NCI-H2081 (cell line): Measurements from ENCODE around the gene PCBP1.
"Not testable (repeated sequence)": the region's sequence is repeated elsewhere in the genome, so short reads cannot be mapped to it uniquely, and the experiment has no call there.

Experiments
- DNase-seq, 2 experiments: peaks; one replicate each; lab custom pipeline; 2025; lab: John Stamatoyannopoulos, UW

PCBP1 gene

DNA sequence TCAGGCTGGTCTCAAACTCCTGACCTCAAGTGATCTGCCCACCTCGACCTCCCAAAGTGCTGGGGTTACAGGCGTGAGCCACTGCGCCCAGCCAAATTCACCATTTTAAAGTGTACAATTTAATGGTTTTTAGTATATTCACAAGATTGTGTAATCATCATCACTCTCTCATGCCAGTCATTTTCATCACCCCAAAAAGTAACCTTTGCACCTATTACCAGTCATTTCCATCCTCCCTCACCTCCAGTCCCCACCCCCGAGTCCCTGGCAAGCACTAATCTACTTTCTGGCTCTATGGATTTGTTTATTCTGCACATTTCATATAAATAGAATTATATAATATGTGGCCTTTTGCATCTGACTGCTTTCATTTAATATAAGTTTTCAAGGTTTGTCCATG is 10.8 kb downstream of the PCBP1 start:
- no peak for DNase-seq

DNA sequence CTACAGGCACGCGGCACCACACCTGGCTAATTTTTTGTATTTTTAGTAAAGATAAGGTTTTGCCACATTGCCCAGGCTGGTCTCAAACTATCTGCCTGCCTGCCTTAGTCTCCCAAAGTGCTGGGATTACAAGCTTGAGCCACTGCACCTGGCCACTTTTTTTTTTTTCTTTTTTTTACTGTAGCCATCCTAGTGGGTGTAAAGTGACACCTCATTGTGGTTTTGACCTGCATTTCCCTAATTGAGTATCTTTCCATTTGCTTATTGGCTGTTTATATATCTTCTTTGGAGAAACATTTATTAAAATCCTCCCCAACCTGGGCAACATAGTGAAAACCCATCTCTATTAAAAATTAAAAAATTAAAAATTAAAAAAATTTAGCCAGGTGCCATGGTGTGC is 12.0 kb downstream of the PCBP1 start:
- no peak for DNase-seq

DNA sequence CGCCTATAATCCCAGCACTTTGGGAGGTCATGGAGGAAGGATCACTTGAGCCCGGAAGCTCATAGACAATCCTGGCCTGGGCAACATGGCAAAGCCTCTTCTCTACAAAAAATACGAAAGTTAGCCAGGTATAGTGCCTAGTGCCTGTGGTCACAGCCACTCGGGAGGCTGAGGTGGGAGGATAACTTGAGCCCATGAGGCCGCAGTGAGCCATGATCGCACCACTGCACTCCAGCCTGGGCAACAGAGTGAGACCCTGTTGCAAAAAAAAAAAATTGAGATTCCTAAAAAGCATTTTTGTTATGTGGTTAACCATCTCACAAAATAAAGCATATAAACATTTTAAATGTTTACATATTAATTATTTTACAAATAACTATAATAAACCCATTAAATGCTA is 13.9 kb downstream of the PCBP1 start:
- no peak for DNase-seq

DNA sequence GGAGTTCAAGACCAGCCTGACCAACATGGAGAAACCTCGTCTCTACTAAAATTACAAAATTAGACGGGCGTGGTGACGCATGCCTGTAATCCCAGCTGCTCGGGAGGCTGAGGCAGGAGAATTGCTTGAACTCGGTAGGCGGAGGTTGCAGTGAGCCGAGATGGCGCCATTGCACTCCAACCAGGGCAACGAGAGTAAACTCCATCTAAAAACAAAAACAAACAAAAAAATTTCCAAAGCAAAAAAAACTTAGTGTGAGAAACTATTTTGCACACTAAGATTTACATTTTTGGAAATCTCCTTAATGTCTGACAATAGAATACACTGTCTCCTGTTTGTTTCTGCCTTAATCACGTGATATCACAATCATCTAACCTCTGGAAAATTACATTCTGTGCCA is 14.4 kb downstream of the PCBP1 start:
- DNase-seq: not testable (repeated sequence)

DNA sequence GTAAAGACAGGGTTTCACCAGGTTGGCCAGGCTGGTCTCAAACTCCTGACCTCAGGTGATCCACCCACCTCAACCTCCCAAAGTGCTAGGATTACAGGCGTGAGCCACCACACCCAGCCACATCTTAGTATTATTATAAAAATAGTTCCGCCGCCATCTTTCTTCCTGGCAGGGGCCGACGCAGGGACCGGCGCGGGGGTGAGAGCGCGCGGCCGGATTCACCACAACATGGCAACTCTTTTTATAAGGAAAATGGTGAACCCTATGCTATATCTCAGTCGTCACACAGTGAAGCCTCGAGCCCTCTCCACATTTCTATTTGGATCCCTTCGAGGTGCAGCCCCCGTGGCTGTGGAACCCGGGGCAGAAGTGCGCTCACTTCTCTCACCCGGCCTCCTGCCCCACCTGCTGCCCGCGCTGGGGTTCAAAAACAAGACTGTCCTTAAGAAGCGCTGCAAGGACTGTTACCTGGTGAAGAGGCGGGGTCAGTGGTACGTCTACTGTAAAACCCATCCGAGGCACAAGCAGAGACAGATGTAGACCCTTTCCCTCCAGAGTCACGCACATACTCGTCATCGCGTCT is 15.1 kb downstream of the PCBP1 start:
- DNase-seq: not testable (repeated sequence)

DNA sequence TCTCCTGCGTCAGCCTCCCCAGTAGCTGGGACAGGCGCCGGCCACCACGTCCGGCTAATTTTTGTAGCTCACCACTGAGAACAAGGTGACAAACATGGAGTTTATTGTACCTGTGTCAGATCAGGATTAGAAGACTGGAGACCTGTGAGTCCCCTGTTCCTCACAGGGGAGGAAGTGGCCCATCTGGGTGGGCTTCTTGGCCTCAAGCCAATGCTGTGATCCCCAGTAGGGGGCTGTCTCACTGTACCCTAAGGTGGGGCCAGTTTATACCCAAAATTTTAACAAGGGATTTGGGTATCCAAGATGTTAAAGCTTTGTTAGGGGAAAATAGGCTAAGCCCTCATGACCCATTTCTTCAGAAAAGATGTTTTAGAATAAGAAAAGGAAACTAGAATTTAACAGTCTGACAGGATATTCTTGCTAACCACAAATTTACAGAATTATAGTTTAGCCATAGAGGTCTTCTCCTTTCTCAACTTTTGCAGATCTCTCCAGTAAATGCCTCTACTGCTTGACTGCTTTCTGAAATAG is 16.3 kb downstream of the PCBP1 start:
- no peak for DNase-seq

DNA sequence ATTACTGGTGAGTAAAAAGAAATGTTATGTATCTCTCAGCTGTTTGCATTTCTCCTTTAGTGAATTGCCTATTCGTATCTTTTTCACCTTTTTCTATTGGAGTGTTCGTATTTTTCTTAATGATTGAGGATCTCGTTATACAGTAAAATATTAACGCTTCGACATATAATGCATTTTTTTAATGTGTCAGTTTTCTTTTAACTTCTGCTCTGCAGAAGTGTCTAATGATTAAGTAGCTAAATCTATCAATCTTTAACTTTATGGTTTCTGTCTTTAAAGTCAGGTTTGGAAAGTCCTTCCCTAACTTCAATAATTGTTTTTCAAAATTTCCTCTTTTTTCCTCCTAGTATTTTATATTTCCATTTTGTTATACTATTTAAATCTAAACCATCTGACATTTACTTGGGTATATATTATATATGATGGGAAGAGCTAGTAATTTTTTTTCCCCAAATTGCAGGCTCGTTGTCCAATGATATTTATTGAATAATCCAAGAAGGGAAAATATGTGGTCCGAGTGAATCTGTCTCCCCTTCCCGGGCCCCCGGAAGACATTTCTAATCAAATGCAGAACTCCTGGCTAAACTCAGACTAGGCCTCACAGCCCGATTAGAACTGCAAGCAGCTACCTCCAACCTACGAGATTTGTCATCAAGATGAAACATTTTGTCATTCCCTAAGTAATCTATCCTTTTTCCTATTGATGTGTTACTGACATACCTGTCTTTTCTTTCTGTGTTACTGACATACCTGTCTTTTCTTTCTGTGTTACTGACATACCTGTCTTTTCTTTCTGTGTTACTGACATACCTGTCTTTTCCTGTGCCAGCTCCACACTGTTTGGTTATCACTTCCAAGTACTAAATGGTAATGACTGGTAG is 17.2 kb downstream of the PCBP1 start:
- no peak for DNase-seq

DNA sequence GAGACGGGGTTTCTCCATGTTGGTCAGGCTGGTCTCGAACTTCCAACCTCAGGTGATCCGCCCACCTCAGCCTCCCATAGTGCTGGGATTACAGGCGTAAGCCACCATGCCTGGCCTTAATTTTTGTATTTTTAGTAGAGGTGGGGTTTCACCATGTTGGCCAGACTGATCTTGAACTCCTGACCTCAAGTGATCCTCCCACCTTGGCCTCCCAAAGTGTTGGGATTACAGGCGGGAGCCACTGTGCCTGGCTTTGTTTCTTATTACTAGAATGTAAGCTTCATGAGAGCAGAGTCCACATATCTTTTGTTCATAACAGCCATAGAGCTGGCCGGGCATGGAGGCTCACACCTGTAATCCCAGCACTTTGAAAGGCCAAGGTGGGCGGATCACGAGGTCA is 18.9 kb downstream of the PCBP1 start:
- not testable (repeated sequence) for DNase-seq

DNA sequence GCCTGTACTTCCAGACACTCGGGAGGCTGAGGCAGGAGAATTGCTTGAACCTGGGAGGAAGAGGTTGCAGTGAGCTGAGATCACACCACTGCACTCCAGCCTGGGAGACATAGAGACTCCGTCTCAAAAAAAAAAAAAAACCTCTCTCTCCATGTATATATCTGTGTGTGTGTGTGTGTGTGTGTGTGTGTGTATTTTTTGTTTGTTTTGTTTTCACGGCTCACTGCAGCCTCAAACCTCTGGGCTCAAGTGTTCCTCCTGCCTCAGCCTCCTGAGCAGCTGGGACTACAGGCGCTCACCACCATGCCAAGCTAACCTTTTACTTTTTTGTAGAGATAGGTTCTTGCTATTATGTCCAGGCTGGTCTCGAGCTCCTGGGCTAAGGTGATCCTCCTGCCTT is 23.1 kb downstream of the PCBP1 start:
- DNase-seq: not testable (repeated sequence)

DNA sequence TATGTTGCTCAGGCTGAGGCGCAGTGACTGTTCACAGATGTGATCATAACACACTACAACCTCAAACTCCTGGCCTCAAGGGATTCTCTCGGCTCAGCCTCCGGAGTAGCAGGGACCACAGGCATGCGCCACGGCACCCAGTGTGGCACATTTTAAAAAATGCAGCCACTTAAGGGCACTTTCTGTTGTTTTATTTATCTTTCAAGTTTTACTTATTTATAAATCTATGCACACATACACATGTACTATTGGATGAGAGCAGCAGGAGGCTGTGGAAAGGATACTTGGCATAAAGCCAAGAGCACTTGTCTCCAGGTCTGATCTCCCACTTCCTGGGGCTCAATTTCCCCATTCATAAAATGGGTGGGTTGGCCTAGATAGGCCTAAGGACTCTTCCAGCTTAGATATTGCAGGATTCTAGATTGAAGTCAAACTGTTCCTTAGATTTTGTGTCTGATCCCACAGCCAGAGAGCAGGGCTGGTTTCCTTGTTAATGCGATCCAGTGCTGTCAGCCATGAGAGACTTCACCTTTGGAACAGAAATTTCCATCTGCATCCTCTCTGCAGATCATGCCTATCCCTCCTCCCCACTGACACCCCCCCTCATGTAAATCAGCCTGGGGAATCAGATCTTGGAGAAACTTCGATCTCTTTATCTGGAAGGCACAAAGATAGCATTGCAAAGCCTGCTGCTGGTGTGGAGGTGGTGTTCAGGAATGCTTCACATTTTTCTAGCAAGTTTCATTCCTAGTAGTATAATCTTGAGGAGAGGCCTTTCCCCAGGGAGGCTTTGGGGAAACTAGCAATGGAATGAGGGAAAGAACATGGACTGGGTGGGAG is 24.7 kb downstream of the PCBP1 start:
- no peak for DNase-seq

DNA sequence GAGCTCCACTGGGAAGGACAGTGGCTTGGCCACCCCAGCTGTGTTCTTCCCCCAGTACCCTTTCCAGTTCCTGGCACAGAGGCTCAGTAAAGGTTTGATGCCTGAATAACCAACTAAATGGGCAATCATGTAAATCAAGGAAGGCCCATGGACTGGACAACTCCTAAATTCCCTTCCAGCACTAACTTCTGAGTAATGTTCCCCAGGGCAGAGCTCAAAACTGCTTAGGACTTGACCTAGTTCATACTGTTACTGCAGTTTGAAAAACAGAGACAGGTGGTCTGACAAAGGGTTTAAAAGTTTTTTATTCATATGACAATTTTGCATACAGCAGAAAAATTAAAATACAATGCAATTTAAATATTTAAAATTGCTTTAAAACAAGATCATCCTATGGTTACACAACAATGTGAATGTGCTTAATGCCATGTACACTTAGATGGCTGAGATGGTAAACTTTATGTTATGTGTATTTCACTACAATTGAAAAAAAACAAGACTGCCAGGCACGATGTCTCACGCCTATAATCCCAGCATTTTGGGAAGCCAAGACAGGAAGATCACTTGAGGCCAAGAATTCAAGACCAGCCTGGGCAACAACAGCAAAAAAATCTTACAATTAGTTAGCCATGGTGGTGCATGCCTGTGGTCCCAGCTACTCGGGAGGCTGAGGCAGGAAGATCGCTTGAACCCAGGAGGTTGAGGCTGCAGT is 26.2 kb downstream of the PCBP1 start:
- no peak for DNase-seq

DNA sequence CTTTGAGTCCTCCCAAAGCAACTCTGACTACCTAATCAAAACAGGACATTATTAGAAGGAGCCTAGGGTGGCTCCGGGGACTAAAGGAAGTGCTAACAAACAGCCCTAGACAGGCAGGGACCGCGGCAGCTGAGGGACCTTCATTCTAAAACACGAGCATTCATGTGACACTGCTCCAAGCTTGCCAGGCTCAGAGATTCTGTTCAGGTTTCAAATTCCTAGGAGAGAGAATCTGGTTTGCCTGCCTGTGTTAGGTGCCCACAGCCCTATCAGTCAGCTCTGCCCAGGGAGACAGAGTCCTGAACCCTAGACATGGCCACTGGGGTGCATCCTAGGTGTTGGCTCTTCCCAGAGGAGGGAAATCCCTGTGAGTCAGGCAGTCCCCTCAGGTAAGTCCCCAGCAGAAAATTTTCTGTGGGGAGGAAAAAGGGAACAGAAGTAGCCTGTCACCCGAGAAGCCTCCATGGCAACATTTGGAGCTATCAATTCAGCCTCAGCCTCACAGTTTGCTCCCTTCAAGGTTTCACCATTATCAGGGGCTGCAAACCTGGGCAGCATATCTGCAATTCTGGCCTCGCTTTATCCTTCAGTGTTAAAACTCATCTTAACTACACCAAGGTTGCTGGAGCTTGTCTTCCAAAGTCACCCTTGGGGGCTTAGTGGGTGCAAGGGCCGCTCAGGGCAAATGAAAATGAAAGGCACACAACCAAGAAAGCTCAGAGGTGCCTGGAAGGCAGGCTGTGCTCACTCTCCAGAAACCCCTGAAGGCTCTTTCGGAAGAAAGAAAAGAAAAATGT is 28.6 kb downstream of the PCBP1 start:
- no peak for DNase-seq

DNA sequence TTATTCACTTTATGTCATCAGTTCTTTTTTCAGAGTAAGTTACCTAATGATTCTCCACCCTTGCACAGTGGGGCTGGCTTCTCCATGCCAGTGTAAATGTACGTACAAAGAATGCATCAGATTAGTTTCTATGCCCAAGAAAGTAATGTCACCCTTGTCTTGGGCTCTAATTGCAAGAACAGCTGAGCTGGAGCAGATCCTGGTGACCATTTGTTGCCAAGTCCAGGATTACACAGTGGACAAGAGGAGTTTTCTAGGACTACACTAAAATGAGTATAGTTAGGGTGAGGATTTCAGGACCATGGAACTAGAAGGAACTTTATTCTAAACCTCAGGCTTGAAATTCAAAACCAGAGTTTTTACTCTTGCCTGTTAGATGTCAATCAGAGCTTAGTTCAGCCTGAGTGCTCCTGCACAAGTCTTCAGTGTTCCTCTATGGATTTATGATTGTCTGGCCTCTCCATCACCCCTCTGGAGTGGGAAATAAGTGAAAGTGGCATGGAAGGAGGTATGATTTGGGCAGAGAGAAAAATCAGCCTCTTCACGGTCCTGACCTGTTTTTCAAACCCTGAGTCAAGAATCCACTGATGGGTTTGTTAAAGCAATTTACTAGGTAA is 29.8 kb downstream of the PCBP1 start:
- no peak for DNase-seq

DNA sequence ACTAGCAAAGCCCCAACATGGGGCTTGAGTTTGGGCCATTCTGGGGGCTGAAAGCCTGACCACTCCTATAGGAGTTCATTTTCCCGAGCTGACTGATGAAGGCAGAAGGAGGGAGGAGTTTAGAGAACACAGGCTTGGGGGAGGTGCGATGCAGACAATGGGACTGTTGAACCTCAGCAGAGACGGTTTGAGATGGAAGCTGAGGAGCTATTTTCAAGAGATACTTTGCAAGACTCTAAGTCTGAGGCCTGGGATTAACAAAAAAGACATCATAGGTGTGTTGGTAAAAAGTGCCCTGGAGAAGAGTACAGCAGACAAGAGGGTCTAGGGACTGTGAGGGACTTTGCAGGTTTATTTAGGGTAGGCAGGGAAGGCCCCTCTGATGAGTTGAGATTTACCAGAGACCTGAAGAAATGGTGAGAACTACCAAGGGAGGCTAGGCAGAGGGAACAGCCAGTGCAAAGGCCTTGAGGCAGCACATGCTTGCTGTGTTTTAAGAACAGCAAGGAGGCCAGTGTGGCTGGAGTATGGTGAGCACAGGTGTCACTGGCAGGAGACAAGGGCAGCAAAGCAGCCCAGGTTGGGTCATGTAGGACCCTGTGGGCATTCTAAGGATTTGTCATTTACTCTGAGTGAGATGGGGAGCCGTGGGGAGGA is 31.6 kb downstream of the PCBP1 start:
- no peak for DNase-seq

DNA sequence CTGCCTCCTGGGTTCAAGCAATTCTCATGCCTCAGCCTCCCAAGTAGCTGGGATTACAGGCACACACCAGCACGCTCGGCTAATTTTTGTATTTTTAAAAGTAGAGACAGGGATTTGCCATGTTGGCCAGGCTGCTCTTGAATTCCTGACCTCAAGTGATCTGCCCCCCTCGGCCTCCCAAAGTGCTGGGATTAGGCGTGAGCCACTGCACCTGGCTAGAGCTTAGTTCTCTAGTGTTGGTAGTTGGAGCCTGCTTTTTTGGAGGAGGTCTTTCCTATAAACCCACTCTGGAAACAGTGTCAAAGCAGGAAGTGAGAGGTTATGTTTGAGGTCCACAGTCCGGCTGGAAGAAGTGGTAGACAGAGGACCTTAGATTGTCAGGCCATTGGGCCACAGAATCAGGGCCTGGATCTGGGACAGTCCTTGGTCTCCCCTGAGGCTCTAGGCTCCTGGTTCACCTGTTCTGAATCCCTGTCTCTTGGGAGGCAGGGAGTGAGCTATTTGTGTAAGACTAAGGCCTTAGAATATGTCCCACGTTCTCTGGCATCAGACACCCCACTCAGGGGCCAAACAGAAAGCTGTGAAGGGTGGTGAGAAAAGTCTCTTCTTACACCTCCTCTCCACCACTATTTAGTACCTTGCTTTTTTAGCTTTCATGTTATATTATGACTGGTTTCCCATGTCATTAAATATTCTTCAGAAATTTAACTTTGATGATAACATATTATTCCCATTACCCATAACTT is 34.5 kb downstream of the PCBP1 start:
- DNase-seq: no peak

DNA sequence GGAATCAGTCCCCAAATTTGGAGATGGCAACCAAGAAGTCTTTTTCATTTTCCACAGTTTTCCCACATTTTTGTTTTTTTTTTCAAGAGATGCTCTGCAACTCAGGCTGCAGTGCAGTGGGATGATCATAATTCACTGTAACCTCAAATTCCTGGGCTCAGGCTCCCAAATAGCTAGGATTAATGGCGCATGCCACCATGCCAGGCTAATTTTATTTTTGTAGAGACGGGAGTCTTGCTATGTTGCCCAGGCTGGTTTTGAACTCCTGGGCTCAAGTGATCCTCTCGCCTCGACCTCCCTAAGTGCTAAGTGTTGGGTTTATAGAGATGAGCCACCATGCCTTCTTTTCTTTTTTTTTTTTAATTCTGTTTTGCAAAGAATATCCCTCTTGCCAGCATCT is 35.2 kb downstream of the PCBP1 start:
- DNase-seq: no peak

DNA sequence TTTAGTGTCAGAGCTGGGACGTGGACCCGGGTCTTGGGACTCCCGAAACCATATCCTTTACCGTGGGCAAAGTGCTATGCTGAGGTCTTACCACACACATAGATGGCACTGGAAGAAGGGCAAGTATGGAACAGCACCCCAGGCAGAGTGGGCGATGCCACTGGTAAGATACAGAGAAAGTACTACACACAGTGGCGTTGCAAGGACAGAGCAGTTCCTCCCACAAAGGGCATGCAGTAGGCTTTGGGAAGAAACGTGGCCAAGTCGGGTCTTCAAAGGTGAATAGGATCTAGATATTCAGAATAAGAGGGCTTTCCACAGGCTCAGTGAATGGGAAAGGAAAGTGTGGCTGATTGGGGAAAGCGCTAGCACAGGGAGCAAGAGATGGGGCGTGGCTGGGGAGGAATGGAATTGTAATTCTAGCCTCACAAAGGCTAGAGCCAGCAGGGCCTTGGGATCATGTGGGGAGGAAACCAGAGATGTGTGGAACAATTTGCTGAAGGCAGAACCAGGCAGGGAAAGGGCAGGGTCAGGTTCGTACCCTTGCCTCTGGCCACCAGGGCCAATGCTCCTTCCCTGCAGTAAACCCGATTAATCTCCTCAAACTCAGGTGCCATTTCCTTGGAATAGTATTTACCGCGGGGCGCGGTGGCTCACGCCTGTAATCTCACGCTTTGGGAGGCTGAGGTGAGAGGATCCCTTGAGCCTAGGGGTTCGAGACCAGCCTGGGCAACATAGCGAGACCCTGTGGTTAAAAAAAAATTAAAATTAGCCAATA is 36.0 kb downstream of the PCBP1 start:
- no peak for DNase-seq

DNA sequence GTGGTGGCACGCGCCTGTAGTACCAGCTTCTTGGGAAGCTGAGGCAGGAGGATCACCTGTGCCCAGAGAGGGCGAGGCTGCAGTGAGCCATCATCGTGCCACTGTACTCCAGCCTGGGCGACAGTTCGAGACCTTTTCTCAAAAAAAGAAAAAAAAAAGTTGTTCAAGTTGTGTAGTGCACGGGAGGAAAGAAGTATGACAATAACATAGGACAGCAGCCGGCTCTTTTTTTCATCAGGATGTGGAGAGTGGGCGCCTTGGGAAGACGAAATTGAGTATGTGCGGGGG is 36.5 kb downstream of the PCBP1 start:
- no peak for DNase-seq

DNA sequence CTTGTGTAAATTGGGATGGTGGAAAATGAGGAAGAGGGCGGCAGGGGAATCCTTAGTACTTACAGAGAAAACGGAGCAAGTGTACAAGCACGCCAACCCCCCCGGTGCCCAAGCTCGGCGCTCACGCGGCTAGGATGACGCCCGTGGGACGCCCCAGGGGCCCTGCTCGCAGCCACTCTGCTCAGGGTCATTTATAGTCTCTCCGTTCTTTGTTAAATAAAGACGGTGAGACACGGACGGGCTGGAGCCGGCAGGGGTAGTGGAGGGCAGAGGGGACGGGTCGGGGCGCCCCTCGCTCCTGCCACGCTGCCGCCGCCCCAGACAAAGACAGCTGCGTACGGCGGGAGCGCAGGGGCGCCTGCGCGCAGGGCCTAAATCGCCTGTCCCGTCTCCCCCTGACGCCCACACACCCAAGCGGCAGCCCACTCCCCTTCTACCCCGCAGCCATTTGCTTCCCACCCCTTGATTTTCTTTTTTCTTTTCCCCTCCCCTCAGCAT is 37.8 kb downstream of the PCBP1 start:
- peak; percentile 41 to 62 for DNase-seq
